Neural crest cell (in vitro differentiated cells): Measurements from ENCODE around the gene AKAP13. TPM values are rescaled to one million over a fixed set of nuclear protein-coding genes. Genes with fewer than 3 reads are reported as not detected.
A peak's percentile ranks its signal among the peaks of the same experiment; 100 is the strongest.

Experiments
- DNase-seq: peaks from one replicate; pipeline ENCODE4 v3.0.0; 2021; ENCODE audit warnings: low read depth, mixed read lengths, low spot score
- H3K27ac Mint-ChIP-seq: one replicate; pipeline ENCODE4 v1.8.0; 2021; ENCODE audit warnings: mild to moderate bottlenecking, mixed read lengths; ENCODE audit not compliant: unreplicated experiment
- H3K27me3 Mint-ChIP-seq: 2 replicates; pipeline ENCODE4 v1.8.0; 2021; ENCODE audit warnings: low read depth, mild to moderate bottlenecking, mixed read lengths
- H3K36me3 Mint-ChIP-seq: 2 replicates; pipeline ENCODE4 v1.8.0; 2021; ENCODE audit warnings: low read depth, mild to moderate bottlenecking, mixed read lengths
- H3K4me1 Mint-ChIP-seq: 2 replicates; pipeline ENCODE4 v1.8.0; 2021; ENCODE audit warnings: mixed read lengths
- H3K4me3 Mint-ChIP-seq: one replicate; pipeline ENCODE4 v1.8.0; 2021; ENCODE audit warnings: mild to moderate bottlenecking, mixed read lengths
- H3K9me3 Mint-ChIP-seq: 2 replicates; pipeline ENCODE4 v1.8.0; 2021; ENCODE audit warnings: mixed read lengths
- total RNA-seq: library from RNA; stranded (reverse); gene quantifications from 2 replicates; pipeline ENCODE4 v1.2.1, GENCODE V29; 2021
- TF ChIP-seq, protein P1 (sequence below): fragments of 200-600 bp; sonication (generic); conservative IDR thresholded peaks from 2 replicates; pipeline ENCODE4 v1.5.0; 2021; ENCODE audit warnings: antibody characterized with exemption, mild to moderate bottlenecking

Gene AKAP13
- total RNA-seq, 1 donor from 2014 or later, result 81.3 TPM

DNA sequence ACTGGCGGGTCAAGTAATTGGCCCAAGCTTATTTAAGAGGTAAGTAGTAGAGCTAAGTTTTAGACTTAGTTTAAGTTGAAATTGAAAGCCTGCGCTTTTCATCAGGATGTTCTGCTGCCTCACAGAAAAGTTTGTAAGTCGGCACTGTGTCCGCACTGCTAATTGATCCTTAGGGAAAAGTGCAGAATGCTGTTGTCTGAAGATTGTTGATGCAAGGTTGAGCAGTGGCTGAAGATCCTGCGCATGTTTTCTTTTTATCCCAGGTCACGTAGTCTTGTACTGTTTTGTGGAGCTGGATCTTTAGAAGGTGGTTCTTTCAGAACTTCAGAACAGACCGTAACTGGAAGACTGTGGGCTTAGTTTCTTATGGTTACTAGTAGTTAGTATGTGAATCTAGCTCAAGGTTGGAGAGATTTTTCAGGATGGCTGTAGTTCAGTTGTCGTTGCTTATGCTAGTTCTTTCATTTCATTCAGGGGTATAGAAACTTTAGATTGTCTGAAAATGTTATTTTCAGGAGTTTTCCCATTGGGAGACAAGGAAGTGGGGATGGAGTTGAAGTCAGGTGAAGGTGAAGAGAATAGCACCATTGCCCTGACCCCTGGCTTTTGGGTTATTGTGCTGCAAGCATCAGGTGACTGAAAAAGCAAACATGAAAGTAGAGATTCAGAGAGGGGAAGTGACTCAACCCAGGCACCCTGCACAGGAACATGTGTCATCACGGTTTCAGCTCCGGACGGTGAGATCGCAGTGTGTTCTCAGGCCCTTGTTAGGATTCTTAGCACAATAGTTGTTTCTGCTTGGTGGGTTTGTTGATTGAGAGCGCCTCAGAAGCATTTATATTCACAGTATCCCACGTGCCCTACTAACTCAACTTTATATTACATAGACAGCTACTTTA, 32.8 kb downstream of the AKAP13 start:
- Mint-ChIP-seq H3K27me3 (no peaks in the 10 kb centered on the region), H3K4me1 (peaks cover 57% of the 10 kb centered on the region), H3K4me3 (peak overlapping the region; percentile 5)

DNA sequence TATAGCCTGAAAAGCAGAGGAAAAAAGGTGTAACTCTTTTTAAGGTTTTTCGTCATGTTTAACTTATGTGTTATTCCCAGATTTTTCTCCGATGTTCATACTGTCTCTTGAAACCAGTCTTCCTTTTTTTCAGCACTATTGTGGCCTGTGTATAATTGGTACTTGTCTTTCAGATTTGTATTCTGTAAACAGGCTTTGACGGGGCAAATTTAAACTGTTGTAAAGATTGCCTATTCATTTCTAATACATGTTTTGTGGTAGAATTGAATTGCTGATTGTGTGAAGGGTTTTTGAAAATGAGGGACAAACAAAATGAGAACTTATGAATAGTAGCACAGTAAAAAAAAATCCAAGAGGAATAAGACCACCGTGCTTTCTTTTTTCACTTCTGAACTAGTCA, 33.6 kb downstream of the AKAP13 start:
- no peak for DNase-seq
- TF ChIP-seq, protein P1, sequence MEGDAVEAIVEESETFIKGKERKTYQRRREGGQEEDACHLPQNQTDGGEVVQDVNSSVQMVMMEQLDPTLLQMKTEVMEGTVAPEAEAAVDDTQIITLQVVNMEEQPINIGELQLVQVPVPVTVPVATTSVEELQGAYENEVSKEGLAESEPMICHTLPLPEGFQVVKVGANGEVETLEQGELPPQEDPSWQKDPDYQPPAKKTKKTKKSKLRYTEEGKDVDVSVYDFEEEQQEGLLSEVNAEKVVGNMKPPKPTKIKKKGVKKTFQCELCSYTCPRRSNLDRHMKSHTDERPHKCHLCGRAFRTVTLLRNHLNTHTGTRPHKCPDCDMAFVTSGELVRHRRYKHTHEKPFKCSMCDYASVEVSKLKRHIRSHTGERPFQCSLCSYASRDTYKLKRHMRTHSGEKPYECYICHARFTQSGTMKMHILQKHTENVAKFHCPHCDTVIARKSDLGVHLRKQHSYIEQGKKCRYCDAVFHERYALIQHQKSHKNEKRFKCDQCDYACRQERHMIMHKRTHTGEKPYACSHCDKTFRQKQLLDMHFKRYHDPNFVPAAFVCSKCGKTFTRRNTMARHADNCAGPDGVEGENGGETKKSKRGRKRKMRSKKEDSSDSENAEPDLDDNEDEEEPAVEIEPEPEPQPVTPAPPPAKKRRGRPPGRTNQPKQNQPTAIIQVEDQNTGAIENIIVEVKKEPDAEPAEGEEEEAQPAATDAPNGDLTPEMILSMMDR, result no peak
- Mint-ChIP-seq H3K4me3 (no peak overlapping the region), H3K36me3 (peaks cover 12% of the 10 kb centered on the region), H3K27ac (no peak overlapping the region), H3K4me1 (peaks cover 57% of the 10 kb centered on the region), H3K9me3 (peaks cover 5% of the 10 kb centered on the region), H3K27me3 (no peaks in the 10 kb centered on the region)

More for the DNA sequence above, 32.8 kb downstream of the AKAP13 start:
- no peak for DNase-seq
- peaks cover 12% of the 10 kb centered on the region for H3K36me3 Mint-ChIP-seq
- H3K9me3 Mint-ChIP-seq, result peaks cover 7% of the 10 kb centered on the region
- peak overlapping the region; percentile 89 for H3K27ac Mint-ChIP-seq
- TF ChIP-seq, protein P1, result no peak

DNA sequence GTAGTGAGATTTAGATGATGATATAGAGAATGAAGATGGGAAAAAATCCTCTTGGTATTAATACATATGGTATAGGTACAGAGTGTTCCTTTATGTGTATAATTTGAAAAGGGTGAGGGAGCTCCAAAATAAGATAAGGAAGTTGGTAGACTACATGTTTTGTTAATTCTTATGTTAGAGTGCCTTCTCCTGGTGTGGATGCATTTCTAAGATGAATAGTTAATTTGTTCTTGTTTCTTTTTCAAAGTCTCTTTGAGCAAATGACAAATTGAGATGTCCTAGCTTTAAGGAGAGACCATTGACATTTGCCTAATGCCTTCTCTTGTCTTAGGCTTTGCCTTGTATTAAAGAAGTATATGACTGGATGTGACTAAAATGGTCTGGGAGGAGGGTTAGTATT, 34.1 kb downstream of the AKAP13 start:
- peaks cover 15% of the 10 kb centered on the region for H3K36me3 Mint-ChIP-seq
- H3K27ac Mint-ChIP-seq, result no peak overlapping the region
- no peaks in the 10 kb centered on the region for H3K27me3 Mint-ChIP-seq
- H3K4me3 Mint-ChIP-seq, result no peak overlapping the region
- H3K4me1 Mint-ChIP-seq, result peaks cover 61% of the 10 kb centered on the region
- TF ChIP-seq, protein P1, result no peak
- DNase-seq, result no peak
- peaks cover 5% of the 10 kb centered on the region for H3K9me3 Mint-ChIP-seq

DNA sequence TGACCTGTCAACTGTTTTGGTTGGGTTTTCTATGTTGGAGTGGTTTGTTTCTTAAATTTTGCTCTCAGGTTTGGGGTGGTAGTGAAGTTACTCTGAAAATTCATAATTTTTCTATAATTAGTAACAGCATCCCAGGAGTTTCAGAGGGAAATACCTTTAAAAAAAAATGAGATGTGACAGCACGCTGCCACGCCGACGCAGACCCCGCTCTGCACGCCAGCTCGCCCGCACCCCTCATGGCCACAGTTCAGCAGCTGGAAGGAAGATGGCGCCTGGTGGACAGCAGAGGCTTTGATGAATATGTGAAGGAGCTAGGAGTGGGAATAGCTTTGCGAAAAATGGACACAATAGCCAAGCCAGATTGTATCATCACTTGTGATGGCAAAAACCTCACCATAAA, 34.6 kb downstream of the AKAP13 start:
- Mint-ChIP-seq H3K36me3 (peaks cover 16% of the 10 kb centered on the region), H3K27me3 (no peaks in the 10 kb centered on the region), H3K9me3 (peaks cover 5% of the 10 kb centered on the region), H3K4me1 (peaks cover 62% of the 10 kb centered on the region), H3K4me3 (no peak overlapping the region), H3K27ac (no peak overlapping the region)
- DNase-seq, result no peak
- TF ChIP-seq, protein P1, result no peak

DNA sequence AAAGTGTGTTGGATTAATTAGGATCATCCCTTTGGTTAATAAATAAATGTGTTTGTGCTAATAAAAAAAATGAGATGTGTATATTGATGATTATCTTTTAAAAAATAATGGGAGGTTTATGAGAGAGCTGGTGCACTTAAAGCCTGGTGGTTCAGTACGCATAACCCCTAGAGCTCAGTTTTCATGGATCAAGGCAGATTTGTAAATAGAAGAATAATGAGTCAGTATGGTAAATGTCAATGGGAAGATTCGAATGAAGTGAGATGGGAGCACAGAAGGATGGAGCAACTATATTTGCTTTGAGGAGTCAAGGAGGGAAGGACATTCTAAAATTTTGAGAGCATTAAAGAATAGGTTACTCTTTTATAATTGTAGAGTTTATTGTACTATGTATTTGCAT, 35.4 kb downstream of the AKAP13 start:
- TF ChIP-seq, protein P1, result no peak
- H3K27ac Mint-ChIP-seq, result no peak overlapping the region

More for the DNA sequence above, 35.4 kb downstream of the AKAP13 start:
- Mint-ChIP-seq H3K9me3 (peaks cover under 1% of the 10 kb centered on the region), H3K27me3 (no peaks in the 10 kb centered on the region), H3K4me3 (no peak overlapping the region), H3K36me3 (peaks cover 9% of the 10 kb centered on the region), H3K4me1 (peaks cover 59% of the 10 kb centered on the region)
- no peak for DNase-seq
